OCI-LY7 (cell line): ENCODE data around the gene PRDM13.

Source experiments
- CTCF ChIP-seq: fragments of 200-600 bp; sonication (generic); conservative IDR thresholded peaks from 2 replicates; pipeline ENCODE4 v1.5.1; 2014; ENCODE audit warnings: mild to moderate bottlenecking, antibody characterized with exemption, low read length, moderate library complexity, mixed read lengths
- EZH2phosphoT487 ChIP-seq: fragments of 200-600 bp; sonication (generic); IDR thresholded peaks from 2 replicates; pipeline ENCODE4 v1.6.1; 2018; ENCODE audit warnings: low read depth, borderline replicate concordance, mild to moderate bottlenecking, mixed run types, antibody characterized with exemption, low read length, moderate library complexity, mixed read lengths

GRCh38 chr6:99617131-99617530, 10.5 kb downstream of the PRDM13 start:
- TF ChIP-seq CTCF (no peak), EZH2phosphoT487 (no peak)
